Activated CD4-positive, alpha-beta T cell treated with anti-CD3 and anti-CD28 coated beads for 1 hour (primary cell): Measurements from ENCODE around the gene THSD8.
A peak's percentile ranks its signal among the peaks of the same experiment; 100 is the strongest.

Source experiments
- DNase-seq: peaks from one replicate; pipeline ENCODE4 v3.0.0-alpha.2; 2020

Gene THSD8

DNA sequence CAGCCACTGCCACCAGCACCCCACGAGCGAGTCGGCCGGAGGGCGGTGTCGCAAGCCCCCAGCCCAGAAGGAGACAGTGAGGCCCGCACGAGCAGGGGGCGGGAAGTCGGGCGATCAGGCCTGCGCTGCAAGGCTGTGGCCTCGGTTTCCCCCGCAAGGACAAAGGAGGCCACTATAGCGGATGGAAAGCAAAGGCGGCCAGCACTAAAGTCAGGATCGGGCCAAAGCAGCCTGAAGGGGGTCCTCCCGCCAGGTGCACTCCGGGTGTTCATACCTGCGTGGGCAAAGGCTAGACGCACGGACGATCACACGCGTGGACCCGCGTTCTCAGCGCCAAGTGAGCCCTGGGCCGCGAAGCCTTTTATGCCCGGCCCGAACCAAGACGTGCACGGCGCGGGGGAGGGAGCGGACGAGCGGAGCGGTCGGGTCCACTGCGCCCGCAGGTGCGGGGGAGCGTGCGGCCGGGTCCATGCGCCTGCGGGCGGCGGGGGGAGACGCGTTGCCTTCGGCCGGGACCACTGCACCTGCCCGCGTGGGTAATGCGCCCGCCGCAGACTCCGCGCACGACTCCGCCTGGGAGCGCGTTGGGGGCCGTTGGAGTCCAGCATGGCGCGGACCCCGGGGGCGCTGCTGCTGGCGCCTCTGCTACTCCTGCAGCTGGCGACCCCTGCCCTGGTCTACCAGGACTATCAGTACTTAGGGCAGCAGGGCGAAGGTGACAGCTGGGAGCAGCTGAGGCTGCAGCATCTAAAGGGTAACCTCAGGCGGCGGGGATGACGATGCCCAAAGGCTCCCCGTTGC is at the start of gene THSD8, which contains the start of gene PRDX2:
TSS of gene THSD8 (plus strand) at position 604 of the 801 bp plus-strand sequence. CDS start at position 607, 3 bp downstream.
TSS of gene PRDX2 (minus strand) at position 335 of the 801 bp plus-strand sequence. CDS start 539 bp downstream, outside the sequence.
- peak; percentile 68 for DNase-seq

DNA sequence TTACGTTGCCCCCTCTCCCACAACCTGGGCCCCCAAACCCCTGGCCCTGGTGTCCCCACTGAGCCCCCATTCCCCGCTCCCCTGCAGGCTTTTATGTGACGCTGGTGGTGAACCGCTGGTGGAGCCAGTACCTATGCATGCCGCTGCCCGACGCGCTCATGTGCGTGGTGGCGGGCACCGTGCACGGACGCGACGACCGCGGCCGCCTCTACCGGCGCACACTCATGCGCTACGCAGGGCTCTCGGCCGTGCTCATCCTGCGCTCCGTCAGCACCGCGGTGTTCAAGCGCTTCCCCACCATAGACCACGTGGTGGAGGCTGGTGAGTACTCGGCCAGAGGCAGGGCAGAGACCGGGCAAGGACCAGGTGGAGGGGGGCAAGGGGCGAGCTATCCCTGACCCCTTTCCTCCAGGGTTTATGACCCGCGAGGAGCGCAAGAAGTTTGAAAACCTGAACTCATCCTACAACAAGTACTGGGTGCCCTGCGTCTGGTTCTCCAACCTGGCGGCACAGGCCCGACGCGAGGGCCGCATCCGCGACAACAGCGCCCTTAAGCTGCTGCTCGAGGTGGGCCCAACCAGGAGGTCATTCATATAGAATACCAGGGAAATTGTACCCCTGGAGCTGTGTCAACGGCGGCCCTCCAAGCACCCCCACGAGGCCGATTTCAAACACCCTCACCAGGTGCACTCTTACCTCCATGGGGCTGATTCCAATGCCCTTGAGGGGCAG is 47.2 kb upstream of the THSD8 start:
- DNase-seq = no peak

DNA sequence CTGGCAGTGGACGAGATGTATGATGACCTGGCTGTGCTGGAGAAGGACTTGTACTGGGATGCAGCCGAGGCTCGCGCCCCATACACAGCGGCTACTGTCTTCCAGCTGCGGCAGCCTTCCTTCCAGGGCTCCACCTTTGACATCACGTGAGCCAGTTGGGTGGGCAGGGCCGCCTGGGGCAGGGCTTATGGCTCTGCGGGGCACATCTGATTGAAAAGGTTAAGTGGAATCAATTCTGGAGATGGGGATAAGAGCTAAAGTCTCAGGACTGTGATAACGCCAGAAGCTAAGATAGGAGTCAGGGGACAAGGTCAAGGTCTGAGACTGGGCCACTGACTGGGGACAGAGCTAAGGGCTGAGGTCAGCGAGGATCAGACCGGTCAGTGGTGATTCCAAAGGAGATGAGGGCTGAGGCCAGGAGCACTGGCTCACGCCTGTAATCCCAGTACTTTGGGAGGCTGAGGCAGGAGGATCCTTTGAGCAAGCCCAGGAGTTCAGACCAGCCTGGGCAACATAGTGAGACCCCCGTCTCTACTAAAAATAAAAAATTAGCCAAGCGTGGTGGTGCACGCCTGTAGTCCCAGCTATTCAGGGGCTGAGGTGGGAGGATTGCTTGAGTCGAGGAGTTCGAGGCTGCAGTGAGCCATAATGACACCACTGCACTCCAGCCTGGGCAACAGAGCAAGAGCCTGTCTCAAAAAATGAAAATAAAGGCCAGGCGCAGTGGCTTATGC is 45.6 kb upstream of the THSD8 start:
- DNase-seq = no peak

DNA sequence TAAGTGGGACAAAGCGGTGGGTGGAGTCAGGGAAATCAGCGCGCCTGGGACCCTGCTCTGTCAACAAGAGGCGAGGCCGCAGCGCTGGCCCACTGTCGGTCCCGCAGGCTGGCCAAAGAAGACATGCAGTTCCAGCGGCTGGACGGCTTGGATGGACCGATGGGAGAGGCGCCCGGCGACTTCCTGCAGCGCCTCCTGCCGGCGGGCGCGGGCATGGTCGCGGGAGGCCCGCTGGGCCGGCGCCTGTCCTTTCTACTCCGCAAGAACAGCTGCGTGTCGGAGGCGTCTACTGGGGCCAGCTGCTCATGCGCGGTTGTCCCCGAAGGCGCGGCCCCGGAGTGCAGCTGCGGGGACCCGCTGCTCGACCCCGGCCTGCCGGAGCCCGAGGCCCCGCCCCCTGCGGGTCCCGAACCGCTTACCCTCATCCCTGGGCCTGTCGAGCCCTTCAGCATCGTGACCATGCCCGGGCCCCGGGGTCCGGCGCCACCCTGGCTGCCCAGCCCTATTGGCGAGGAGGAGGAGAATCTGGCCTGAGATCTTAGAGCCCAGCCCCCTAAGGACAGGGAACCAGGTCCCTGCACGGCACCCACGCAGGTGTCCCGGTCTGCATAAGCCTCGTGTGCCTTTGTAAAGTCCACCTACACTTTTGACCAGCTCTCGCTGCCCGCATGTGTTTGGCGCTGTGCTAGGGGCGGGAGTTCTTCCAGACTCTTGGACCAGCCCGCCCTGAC is 44.2 kb upstream of the THSD8 start:
- DNase-seq = peak; percentile 35

DNA sequence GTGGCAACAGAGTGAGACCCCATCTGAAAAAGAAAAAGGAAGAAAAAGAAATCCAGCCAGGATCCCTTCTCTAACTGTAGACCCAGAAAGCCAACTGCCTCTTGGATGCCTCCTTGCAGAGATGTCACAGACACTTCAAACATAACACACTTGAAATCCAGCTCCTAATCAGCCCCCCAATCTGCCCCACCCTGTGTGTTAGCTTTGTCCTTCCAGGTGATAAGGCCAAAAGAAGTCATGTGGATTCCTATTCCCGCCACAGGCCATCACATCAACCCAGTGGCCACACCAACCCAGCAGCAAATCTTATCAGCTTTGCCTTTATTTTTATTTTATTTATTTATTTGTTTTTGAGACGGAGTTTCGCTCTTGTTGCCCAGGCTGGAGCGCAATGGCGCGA is 42.2 kb upstream of the THSD8 start:
- no peak for DNase-seq

DNA sequence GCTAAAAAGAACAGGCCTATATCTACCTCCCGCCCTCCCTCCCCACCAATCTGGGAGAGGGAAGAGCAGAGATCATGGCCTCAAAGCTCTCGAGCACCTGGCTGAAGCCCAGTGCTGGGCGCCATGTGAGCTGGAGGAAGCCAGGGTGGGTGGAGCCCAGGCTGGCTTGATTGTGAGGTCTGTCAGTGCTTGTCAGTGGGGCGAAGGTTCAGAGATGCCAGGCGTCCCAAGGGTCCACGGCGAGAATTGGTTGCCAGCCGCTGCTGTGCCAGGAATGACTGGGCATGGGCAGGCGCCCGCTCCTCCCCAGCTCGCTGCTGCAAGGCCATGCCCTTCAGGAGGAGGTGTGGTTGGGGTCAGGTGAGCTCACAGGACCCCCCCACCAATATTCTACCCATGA is 38.8 kb upstream of the THSD8 start:
- DNase-seq = no peak

DNA sequence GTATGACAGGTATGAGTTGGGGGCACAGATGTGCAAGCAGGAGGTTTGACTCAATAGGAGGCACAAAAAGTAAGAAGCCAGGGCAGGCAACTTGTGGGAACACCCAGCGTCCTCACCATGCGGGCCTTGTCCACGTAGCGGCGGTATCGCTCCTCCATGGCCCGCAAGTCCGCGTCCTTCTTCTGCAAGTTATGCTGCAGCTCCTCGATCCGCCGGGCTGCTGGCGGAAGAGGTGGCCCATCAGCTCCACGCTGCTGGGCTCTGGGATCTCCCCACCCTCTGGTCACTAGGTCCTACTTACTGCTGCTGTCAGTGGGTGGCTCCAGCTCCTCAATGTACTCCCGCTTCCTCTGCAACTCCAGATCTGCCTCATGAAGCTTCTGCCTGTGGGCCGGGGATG is 37.2 kb upstream of the THSD8 start:
- DNase-seq = no peak

DNA sequence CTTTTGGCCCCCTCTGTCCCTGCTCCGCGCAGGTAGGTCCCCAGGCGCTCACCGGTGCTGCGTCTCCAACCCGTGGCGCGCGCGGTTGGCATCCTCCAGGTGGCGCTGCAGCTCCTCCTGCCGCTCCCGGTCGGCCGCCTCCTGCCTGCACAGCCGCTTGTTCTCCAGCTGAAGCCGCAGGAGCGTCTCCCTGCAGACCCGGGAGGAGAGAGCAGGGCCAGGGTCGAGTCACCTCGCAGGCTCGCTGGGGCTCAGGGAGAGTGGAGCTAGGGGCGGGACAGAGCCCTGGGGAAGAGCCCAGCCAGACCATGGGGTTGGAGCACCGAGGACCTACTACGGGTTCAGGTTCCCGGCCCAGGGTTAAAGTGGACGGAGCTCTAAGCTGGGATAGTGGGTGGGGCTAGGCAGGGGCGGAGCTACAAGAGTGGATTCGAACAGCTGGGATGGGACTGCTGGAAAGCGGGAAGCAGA is 35.8 kb upstream of the THSD8 start:
- peak; percentile 52 for DNase-seq

DNA sequence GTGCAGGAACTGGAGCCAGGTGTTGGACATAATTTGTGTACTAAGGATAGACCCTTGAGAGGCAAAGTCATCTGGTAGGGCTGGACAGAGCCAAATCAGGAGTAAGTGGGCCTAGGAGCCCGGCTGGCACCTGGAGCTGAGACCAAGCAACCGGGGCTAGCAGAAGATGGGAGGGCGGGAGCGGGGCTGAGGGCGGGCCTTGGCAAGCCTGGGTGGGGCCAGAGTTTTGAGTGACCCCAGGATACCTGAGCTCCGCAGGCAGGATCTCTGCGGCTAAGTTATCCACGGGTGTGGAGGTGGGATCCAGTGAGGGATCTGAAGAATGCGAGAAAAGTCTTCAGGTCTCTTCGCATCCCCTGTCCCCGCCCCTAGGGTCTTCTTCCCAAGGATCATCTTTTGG is 34.7 kb upstream of the THSD8 start:
- DNase-seq = no peak

DNA sequence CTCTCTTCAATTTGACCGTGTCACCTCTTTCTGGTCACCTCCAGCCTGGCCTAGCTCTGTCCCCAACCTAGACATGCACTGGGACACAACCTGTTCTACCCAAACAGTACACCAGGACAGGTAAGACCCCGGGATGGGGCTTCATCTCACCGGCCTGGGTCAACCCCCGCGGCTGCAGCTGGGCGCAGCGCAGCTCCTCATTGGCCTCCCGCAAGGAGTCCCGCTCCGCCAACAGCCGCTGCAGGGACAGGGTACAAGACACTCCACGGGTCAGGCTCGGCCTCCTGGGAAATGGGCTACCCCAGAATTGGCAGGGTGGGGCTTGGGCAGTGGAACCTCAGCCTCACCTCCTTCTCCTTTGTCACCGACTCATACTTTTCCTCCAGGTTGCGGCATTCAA is 34.2 kb upstream of the THSD8 start:
- DNase-seq = no peak

DNA sequence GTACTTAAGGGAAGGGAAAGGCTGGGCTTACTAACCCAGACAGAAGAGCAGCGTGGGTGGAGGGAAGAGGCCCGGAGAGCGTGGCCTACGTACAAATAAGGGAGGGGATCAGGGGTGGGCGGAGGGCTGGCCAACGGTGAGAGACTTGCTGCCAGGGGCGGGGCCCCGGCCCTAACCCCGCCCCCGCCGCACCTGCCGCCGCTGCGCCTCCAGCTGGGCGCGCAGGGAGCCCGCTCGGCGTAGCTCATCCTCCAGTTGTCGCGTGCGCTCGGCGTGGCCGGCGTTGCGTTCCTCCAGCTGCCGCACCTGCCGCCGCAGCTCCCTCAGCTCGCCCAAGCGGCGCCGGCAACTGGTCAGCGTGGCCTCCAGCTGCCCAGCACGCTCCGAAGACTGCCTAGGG is 32.2 kb upstream of the THSD8 start:
- DNase-seq = peak; percentile 36

DNA sequence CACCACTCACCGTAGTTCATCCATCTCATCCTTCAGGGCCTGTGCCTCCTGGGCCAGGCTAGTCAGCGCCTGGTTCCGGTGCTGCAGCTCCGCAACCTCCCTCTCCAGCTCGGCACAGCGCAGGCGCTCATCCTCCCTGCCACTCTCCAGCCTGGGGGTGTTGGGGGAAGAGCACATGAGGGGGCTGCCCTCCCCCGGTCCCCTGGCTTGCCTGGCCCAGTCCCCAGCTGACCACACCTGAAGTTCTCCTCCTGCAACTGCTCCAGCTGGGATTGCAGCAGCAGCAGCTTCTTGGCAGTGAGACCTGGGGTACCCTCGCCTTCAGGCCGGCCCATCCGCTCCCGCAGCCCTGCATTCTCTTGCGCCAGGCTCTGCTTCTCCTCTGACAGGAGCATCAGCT is 30.9 kb upstream of the THSD8 start:
- no peak for DNase-seq

DNA sequence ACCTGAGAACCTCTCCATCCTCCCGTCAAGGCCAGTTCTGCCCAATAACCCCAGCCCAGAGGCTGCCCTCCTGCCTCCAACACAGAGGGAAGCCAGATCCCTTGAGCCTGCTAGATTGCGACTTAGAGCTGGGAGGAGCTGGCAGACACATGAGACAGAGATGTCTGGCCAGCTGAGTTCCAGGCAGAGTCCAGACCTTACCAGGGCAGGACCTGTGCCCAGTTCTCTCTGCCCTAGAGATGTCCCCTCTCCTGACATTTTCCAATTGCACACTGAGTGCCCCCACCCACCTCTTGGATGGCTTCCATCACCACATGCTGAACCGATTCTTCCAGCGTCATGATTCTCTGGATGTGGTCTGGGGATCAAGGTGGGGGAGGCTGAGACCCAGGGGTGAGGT is 29.5 kb upstream of the THSD8 start:
- no peak for DNase-seq

DNA sequence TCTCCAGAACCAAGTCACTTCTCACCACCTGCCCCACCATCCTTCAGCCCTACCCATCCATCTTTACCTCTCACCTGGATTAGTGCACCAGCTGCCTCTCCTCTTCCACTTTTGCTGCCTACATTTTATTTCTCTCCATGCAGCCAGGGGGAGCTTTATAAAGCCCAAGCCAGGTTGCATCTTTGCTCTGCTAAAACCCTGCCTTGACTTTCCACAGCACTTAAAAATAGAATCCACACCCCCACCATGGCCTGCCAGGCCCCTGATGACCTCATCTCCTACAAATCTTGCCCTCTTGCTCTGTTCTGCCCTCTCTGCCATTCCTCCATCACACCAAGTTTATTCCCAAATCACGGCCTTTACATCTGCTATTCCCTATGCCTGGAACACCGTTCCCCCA is 28.3 kb upstream of the THSD8 start:
- no peak for DNase-seq

DNA sequence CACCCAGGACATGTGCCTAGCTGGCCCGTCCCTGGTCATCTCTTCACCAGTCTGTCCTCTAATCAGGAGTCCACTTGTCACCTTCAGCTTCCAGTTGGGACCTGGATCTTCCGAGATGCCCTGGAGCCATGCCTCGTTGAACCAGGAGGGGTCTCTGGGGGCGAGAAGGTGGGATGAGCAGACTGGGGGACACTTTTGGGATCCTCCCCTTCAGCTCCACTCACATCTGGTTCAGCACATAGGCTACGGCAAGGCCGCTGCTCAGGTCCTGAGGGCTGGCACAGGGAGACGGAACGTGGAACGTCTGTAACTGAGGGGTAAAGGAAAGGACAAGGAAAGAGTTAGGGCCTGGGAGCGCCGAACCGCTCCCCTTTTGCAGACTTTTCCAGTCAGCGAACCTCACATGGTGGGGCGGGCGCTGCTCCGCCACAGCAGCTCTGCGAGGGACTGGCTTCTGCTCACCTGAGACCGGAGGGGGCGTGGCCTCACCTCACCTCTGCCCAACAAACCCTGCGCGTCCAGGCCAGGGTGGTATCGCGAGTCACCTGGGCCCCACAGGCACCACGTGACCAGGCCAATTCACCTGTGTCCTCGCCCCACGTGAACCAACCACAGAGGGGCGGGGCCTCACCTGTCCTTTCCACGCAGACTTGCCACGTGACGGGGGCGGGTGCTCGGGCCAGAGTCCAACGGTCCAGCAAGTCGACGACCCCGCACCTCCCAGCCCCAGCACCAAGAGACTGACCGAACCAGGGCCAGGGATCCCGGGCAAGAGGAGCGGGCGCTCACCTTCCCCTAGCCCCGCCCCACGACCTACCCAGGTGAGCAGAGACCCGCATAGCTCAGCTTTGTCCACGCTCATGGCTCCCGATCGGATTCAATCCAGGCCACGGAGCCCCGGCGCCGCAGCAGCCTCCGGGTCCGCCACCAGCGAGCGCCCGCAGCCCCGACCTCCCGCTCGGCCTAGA is 27.0 kb upstream of the THSD8 start, which contains the start of gene HOOK2:
TSS of gene HOOK2 (minus strand) at position 965 of the 968 bp plus-strand sequence. CDS start at position 862, 103 bp downstream.
- no peak for DNase-seq

DNA sequence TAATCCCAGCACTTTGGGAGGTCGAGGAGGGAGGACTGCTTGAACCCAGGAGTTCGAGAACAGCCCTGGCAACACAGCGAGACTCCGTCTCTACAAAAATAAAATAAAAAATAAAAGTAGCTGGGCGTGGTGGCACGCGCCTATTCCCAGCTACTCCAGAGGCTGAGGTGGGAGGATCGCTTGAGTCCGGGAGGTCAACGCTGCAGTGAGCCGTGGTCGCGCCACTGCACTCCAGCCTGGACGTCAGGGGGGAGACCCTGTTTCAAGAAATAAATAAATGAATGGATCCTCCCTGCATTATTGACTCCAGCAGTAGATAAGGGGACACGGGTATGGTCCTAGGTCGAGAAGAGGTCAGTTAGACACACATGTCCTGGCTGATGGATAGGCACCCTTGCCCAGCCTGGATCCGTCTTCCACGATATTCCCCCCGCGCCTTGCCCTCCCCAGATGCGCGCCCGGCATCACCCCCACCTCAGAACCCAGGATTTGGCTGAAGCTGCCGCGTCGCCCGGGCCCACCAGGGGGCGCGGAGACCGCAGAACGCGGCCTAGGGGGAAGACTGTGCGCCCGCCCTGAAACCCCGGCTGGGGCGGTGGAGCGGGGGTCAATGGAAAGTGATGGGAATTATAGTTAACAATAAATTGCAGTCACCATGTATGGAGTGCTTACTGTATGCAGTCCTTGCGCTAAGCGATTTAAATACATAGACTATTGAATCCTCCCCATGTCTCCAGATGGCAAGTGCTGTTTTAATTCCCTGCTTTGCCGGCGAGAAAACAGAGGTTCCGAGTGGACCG is 24.5 kb upstream of the THSD8 start:
- peak; percentile 71 for DNase-seq

DNA sequence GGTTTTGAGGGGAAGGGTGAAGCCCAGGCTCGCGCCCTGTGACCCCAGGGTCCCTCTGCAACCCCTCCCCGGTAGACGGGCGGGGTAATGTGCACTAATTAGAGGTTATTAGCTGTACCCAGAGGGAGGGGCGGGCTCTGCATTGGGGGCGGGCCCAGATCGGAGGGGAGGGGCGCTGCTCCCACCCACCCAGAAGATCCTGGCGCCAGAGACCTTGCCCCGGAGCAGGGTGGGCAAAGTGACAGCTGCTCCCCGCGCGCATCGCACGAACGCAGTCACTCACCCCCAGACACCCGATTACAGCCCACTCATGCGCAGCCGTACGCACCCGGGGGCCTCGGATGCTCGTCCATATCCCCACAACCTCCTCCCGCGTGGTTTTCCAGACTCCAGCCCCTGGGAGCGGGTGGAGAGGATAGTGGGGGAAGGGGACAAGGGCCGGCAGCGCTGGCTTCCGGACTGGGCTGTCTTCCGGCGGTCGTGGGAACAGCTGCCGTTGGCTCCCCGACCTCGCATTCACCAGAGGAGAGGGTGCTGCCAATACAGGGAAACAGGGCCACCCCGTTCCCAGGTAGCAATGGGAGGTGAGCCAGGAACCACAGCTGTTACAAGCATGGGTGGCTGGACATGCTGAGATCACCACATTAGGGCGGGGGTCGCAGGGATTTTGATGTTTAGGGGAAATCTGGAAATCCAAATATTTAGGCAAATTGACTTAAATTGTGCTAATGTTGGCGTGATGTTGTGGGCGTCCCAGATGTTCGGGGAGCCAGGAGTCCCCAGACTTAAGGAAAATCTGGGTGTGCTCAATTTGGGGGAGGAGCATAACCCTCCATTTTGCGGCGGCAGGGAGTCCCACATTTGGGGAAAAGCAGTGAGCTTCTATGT is 23.6 kb upstream of the THSD8 start:
- DNase-seq = no peak

DNA sequence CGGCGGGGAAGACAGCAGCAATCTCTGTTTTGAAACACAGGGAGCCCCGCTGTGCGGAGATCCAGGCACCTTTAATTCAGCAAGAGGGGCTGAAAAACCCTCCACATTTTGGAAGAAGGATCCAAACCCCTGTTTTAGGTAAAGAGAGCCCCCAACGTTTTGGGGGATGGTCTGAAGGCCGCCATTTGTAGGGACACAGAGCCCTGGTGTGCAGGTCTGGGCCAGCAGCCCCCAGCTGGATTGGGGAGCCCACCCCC is 23.0 kb upstream of the THSD8 start:
- no peak for DNase-seq

DNA sequence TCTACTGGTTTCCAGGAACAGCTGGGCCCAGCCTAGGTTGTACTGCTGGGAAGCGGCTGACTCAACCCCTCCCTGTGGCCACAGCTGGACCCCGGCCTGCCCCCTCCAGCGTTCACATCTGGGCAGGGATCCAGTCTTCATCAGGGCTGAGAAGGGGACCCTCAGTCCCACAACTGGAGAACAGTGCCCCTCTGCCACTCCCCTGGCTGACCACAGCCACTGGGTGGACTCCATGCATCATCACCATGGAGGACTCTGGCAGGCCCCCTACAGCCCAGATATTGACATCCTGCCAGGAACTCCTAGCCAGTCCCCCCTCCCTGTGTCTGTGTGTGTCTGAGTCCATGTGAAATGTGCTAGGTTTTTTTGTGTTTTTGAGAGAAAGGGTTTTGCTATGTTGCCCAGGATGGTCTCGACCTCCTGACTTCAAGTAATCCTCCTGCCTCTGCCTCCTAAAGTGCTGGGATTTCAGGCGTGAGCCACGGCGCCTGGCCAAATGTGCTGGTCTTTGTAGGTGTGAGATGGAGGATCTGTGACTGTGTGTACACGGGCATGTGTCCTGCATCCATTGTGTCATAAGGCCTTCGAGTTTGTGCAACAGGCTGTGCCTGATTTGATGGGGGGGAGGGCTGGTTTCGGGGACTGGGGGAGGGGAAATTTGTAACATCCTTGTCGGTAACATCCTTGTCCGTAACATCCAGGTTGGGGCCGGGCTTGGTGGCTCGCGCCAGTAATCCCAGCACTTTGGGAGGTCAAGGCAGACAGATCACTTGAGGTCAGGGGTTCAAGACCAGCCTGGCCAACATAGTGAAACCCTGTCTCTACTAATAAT is 22.5 kb upstream of the THSD8 start:
- DNase-seq = no peak
